GM21526 (cell line): ENCODE data around the gene CPN1.
"Not testable (repeated sequence)": the region's sequence is repeated elsewhere in the genome, so short reads cannot be mapped to it uniquely, and the experiment has no call there.

ENCODE experiments used
- ATAC-seq: cut with Tn5 transposase; IDR thresholded peaks from one replicate; pipeline ENCODE4 v1.9.1; 2021; ENCODE audit warnings: moderate library complexity; ENCODE audit not compliant: unreplicated experiment, low FRiP score

CPN1 gene

GRCh38 chr10:100082276-100082675 lies 607 bp upstream of the CPN1 start:
- ATAC-seq, result not testable (repeated sequence)

- ATAC-seq, result no peak
These were observed 4.9 kb downstream of the CPN1 start for GRCh38 chr10:100076750-100077149.

- ATAC-seq, result no peak
These were observed 6.0 kb downstream of the CPN1 start for GRCh38 chr10:100075426-100076220.

GRCh38 chr10:100072514-100072913 lies 9.2 kb downstream of the CPN1 start:
- ATAC-seq, result no peak

GRCh38 chr10:100071529-100071928 lies 10.1 kb downstream of the CPN1 start:
- no peak for ATAC-seq

- ATAC-seq, result no peak
These were observed 14.2 kb downstream of the CPN1 start for GRCh38 chr10:100067466-100067865.

- no peak for ATAC-seq
These were observed 16.5 kb downstream of the CPN1 start for GRCh38 chr10:100065084-100065660.

- ATAC-seq, result no peak
These were observed 20.3 kb downstream of the CPN1 start for GRCh38 chr10:100061401-100061800.

- ATAC-seq, result no peak
These were observed 23.7 kb downstream of the CPN1 start for GRCh38 chr10:100057948-100058347.

GRCh38 chr10:100053686-100054460 lies 27.8 kb downstream of the CPN1 start:
- ATAC-seq, result no peak

GRCh38 chr10:100046021-100046486 lies 35.6 kb downstream of the CPN1 start:
- peak; percentile 65 for ATAC-seq

- ATAC-seq, result no peak
These were observed 36.1 kb downstream of the CPN1 start for GRCh38 chr10:100045592-100045991.

GRCh38 chr10:100043796-100044195 lies 37.9 kb downstream of the CPN1 start:
- ATAC-seq, result no peak

GRCh38 chr10:100043344-100043743 lies 38.3 kb downstream of the CPN1 start:
- no peak for ATAC-seq

- no peak for ATAC-seq
These were observed 40.2 kb downstream of the CPN1 start for GRCh38 chr10:100041306-100042002.

GRCh38 chr10:100038561-100039071 lies 43.1 kb downstream of the CPN1 start:
- ATAC-seq, result no peak

GRCh38 chr10:100037758-100038315 lies 43.8 kb downstream of the CPN1 start:
- ATAC-seq, result no peak

- ATAC-seq, result no peak
These were observed 44.8 kb downstream of the CPN1 start for GRCh38 chr10:100036850-100037249.

GRCh38 chr10:100033766-100034418 lies 47.8 kb downstream of the CPN1 start:
- no peak for ATAC-seq

- no peak for ATAC-seq
These were observed 54.3 kb downstream of the CPN1 start for GRCh38 chr10:100027416-100027815.
